Lower lobe of right lung (tissue), 2 donors: Measurements from ENCODE around the gene PI4KA. TPM values are rescaled to one million over a fixed set of nuclear protein-coding genes. Genes with fewer than 3 reads are reported as not detected.
"Not testable (repeated sequence)": the region's sequence is repeated elsewhere in the genome, so short reads cannot be mapped to it uniquely, and the experiment has no call there.

ENCODE experiments used
- ATAC-seq, 2 donors: fragments of 200-7000 bp; cut with Tn5 transposase; one replicate each; pipeline ENCODE4 v1.9.1; 2020 to 2022; ENCODE audit warnings: mild to moderate bottlenecking in 2 of 2, moderate library complexity in 2 of 2
- DNase-seq: peaks from one replicate; pipeline ENCODE4 v3.0.0-alpha.2; 2020
- H3K27ac ChIP-seq: fragments of 200-600 bp; one replicate; pipeline ENCODE4 v1.8.0; 2022
- H3K27me3 ChIP-seq: fragments of 200-600 bp; one replicate; pipeline ENCODE4 v1.8.0; 2022; ENCODE audit warnings: low read depth
- H3K36me3 ChIP-seq: fragments of 200-600 bp; one replicate; pipeline ENCODE4 v1.8.0; 2022; ENCODE audit warnings: mild to moderate bottlenecking
- H3K4me1 ChIP-seq: fragments of 200-600 bp; one replicate; pipeline ENCODE4 v1.8.0; 2022
- H3K4me3 ChIP-seq: fragments of 200-600 bp; one replicate; pipeline ENCODE4 v1.8.0; 2022; ENCODE audit warnings: mild to moderate bottlenecking
- H3K9me3 ChIP-seq: fragments of 200-600 bp; one replicate; pipeline ENCODE4 v1.8.0; 2022
- intact Hi-C: fragments of 100-400 bp; cut with DNase I; formaldehyde crosslinking; loops from one replicate; pipeline ENCODE4 v1.11.0; 2022
- total RNA-seq: library from RNA; stranded (reverse); fragmentation: NEBNext Ultra II Directional; extraction: Animal tissue kit (Norgen Biotek cat#: 25700); gene quantifications from one replicate; pipeline ENCODE4 v1.2.1, GENCODE V29; 2021
- TF ChIP-seq, protein P1 (sequence below): fragments of 200-600 bp; IDR thresholded peaks from one replicate; pipeline ENCODE4 v1.8.0; 2022; ENCODE audit warnings: antibody characterized with exemption, mild to moderate bottlenecking
- donor health status: DM: no; HTN: yes; CAD: no; lungs with severe emphysema.

PI4KA gene
- total RNA-seq, 1 donor from 2014 or later, result 109 TPM

DNA sequence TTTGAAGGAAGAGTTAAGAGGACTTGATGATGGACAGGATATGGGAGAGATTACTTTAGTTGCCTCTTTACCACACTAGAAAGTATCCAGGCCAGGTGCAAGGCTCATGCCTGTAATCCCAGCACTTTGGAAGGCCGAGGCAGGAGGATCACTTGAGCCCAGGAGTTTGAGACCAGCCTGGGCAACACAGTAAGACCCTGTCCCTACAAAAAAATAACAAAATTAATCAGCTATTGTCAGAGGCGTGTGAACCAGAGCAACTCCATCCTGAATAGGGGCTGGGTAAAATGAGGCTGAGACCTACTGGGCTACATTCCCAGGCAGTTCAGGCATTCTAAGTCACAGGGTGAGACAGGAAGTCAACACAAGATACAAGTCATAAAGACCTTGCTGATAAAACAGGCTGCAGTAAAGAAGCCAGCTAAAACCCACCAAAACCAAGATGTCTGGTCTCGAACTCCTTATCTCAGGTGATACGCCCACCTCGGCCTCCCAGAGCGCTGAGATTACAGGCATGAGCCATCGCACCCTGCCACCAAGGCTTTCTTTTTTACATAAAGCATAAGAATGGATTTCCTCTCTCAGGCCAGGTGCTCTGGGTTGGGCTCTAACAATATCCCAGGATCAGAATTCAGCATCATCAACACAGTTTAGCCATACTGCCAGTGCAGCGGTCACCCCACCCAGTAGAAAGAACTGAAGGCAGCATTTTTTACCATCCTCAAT is 17.8 kb downstream of the PI4KA start:
- Histone ChIP-seq H3K4me3 (no peak overlapping the region), H3K9me3 (no peaks in the 10 kb centered on the region), H3K4me1 (no peaks in the 10 kb centered on the region), H3K36me3 (no peaks in the 10 kb centered on the region), H3K27ac (no peak overlapping the region), H3K27me3 (no peaks in the 10 kb centered on the region)
- intact Hi-C loops, result no loop called here
- DNase-seq, result no peak
- no peak for ATAC-seq
- TF ChIP-seq, protein P1, sequence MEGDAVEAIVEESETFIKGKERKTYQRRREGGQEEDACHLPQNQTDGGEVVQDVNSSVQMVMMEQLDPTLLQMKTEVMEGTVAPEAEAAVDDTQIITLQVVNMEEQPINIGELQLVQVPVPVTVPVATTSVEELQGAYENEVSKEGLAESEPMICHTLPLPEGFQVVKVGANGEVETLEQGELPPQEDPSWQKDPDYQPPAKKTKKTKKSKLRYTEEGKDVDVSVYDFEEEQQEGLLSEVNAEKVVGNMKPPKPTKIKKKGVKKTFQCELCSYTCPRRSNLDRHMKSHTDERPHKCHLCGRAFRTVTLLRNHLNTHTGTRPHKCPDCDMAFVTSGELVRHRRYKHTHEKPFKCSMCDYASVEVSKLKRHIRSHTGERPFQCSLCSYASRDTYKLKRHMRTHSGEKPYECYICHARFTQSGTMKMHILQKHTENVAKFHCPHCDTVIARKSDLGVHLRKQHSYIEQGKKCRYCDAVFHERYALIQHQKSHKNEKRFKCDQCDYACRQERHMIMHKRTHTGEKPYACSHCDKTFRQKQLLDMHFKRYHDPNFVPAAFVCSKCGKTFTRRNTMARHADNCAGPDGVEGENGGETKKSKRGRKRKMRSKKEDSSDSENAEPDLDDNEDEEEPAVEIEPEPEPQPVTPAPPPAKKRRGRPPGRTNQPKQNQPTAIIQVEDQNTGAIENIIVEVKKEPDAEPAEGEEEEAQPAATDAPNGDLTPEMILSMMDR, result no peak

- DNase-seq (no peak), ATAC-seq (no peak)
- Histone ChIP-seq H3K27me3 (no peaks in the 10 kb centered on the region), H3K36me3 (peaks cover under 1% of the 10 kb centered on the region), H3K27ac (no peak overlapping the region), H3K4me1 (no peaks in the 10 kb centered on the region), H3K9me3 (no peaks in the 10 kb centered on the region), H3K4me3 (no peak overlapping the region)
- intact Hi-C loops, result no loop called here
- TF ChIP-seq, protein P1, result no peak
Measured at GRCh38 chr22:20839837-20840645, 18.6 kb downstream of the PI4KA start.

DNA sequence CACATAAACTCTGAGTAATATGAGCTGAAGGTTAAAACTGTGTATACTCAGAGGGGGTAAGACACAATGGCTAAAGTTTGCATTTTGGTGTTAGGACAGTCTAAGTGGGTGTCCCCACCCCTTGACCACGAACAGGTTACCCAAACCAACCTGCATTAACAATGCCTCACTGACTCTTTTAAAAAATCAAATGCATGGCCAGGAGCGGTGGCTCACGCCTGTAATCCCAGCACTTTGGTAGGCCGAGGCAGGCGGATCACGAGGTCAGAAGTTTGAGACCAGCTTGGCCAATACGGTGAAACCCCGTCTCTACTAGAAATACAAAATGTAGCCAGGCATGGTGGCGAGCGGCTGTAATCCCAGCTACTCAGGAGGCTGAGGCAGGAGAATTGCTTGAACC is 19.3 kb downstream of the PI4KA start:
- H3K9me3 ChIP-seq, intact Hi-C loops, DNase-seq, H3K4me3 ChIP-seq, H3K27me3 ChIP-seq, H3K27ac ChIP-seq, H3K4me1 ChIP-seq, H3K36me3 ChIP-seq, ATAC-seq: not testable (repeated sequence)

DNA sequence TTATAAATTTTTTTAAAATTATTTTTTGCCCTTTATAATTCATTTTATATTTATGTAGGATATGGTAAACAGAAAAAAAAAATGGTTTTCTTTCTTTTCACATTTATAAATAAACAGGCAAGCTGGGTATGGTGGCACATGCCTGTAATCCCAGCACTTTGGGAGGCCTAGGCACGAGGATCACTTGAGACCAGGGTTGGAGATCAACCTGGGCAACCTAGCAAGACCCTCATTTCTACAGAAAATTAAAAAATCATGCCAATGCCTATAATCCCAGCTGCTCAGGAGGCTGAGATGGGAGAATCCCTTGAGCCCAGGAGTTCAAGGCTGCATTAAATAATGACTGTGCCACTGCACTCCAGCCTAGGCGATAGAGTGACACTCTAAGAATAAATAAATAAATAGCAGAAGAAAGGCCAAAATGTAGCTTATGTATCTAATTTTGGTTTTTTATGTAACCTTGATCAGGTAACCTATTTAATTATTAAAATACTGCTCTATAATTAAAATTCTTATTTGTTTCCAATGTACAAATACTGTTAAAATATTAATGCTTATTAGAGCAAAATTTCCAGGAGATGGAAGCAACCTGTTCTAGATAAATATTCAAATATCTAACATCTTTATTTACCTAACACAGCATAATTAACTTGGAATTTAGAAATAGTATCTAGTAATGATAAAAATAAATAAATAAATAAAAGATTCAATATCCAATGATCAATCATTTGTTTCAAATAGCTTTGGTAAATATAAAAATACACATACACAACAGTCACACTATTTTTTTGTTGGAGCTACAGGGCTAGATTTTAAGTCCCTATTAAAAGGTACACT is 21.4 kb downstream of the PI4KA start:
- H3K27ac ChIP-seq, result no peak overlapping the region
- H3K4me3 ChIP-seq, result no peak overlapping the region
- no peaks in the 10 kb centered on the region for H3K4me1 ChIP-seq
- H3K36me3 ChIP-seq, result peaks cover 28% of the 10 kb centered on the region
- ATAC-seq (no peak), DNase-seq (no peak)
- no peaks in the 10 kb centered on the region for H3K9me3 ChIP-seq
- TF ChIP-seq, protein P1, result no peak
- intact Hi-C loops, result no loop called here
- no peaks in the 10 kb centered on the region for H3K27me3 ChIP-seq

GRCh38 chr22:20834725-20835124 is 23.9 kb downstream of the PI4KA start:
- Histone ChIP-seq H3K4me1 (no peaks in the 10 kb centered on the region), H3K4me3 (no peak overlapping the region), H3K36me3 (peaks cover 52% of the 10 kb centered on the region), H3K9me3 (no peaks in the 10 kb centered on the region), H3K27me3 (no peaks in the 10 kb centered on the region), H3K27ac (no peak overlapping the region)
- intact Hi-C loops, result no loop called here
- DNase-seq (no peak), ATAC-seq (no peak)
- TF ChIP-seq, protein P1, result no peak
